MCF 10A (cell line): ENCODE results near the gene NAV3. TPM values are rescaled to one million over a fixed set of nuclear protein-coding genes. Genes with fewer than 3 reads are reported as not detected.

Experiments used
- BruUV-seq: library from RNA; stranded (reverse); fragments of 400-500 nt; replicated peaks from 2 replicates; lab custom pipeline; 2021; lab: Mats Ljungman, UMichigan
- CTCF ChIA-PET: fragments of 300-600 bp; sonication (Branson Sonifier 250); formaldehyde crosslinking; extraction: SDS; loops from one replicate; lab custom pipeline; 2021; ENCODE audit warnings: antibody characterized with exemption, inconsistent platforms; lab: Yijun Ruan, JAX
- POLR2A ChIA-PET: fragments of 300-600, 350-650 bp; sonication (Branson Sonifier 250); formaldehyde crosslinking; extraction: SDS; loops from one replicate; lab custom pipeline; 2020; ENCODE audit warnings: antibody characterized with exemption, inconsistent platforms; lab: Yijun Ruan, JAX
- DNase-seq: peaks from one replicate; pipeline ENCODE4 v3.0.0-alpha.2; 2018; ENCODE audit not compliant: unreplicated experiment
- H3K27ac Mint-ChIP-seq: one replicate; pipeline ENCODE4 v1.8.0; 2022; ENCODE audit warnings: mild to moderate bottlenecking, low read depth, mixed read lengths; ENCODE audit not compliant: unreplicated experiment
- H3K27me3 Mint-ChIP-seq: one replicate; pipeline ENCODE4 v1.8.0; 2022; ENCODE audit warnings: mixed read lengths; ENCODE audit not compliant: insufficient read depth, unreplicated experiment
- H3K36me3 Mint-ChIP-seq: one replicate; pipeline ENCODE4 v1.8.0; 2022; ENCODE audit warnings: mild to moderate bottlenecking, moderate library complexity, mixed read lengths; ENCODE audit not compliant: insufficient read depth, unreplicated experiment
- H3K4me1 Mint-ChIP-seq: one replicate; pipeline ENCODE4 v1.8.0; 2022; ENCODE audit warnings: mixed read lengths; ENCODE audit not compliant: insufficient read depth, unreplicated experiment
- H3K4me3 Mint-ChIP-seq: one replicate; pipeline ENCODE4 v1.8.0; 2022; ENCODE audit warnings: mild to moderate bottlenecking, moderate library complexity, mixed read lengths; ENCODE audit not compliant: unreplicated experiment
- H3K9me3 Mint-ChIP-seq: one replicate; pipeline ENCODE4 v1.8.0; 2022; ENCODE audit warnings: mixed read lengths; ENCODE audit not compliant: unreplicated experiment
- CTCF ChIP-seq: fragments of 200-600 bp; IDR thresholded peaks from one replicate; pipeline ENCODE4 v1.8.0; 2022; ENCODE audit warnings: antibody characterized with exemption, mild to moderate bottlenecking; ENCODE audit not compliant: unreplicated experiment
- intact Hi-C: fragments of 100-400 bp; cut with micrococcal nuclease; formaldehyde crosslinking; loops from 2 replicates; pipeline ENCODE4 v1.14.1; 2022
- total RNA-seq: library from RNA; stranded (reverse); gene quantifications from 2 replicates; pipeline ENCODE4 v1.2.3, GENCODE V29; 2022

The NAV3 gene
- total RNA-seq, 1 experiment from 2014 or later = 7.1 TPM

- ChIA-PET POLR2A (no interaction called here), CTCF (interaction anchor here (0.9 to 1.8 kb wide), 2 partner anchors 82 to 84 kb away, joined by 3 to 4 read pairs; no protein-coding TSS in a partner anchor)
- no peak overlapping the region for H3K27ac Mint-ChIP-seq
- no peaks in the 10 kb centered on the region for H3K27me3 Mint-ChIP-seq
- H3K9me3 Mint-ChIP-seq = no peaks in the 10 kb centered on the region
- DNase-seq = no peak
- H3K4me1 Mint-ChIP-seq = peaks cover 5% of the 10 kb centered on the region
- intact Hi-C loops = no loop called here
- no peaks in the 10 kb centered on the region for H3K36me3 Mint-ChIP-seq
- H3K4me3 Mint-ChIP-seq = no peak overlapping the region
- no peak for TF ChIP-seq CTCF
- no TSS peak for BruUV-seq
Observed at GRCh38 chr12:78035901-78036606, 205.4 kb downstream of the NAV3 start.

- Mint-ChIP-seq H3K4me3 (no peak overlapping the region), H3K9me3 (peaks cover 1% of the 10 kb centered on the region), H3K36me3 (no peaks in the 10 kb centered on the region), H3K27ac (no peak overlapping the region), H3K27me3 (no peaks in the 10 kb centered on the region), H3K4me1 (peaks cover 5% of the 10 kb centered on the region)
- no peak for DNase-seq
- TF ChIP-seq CTCF = no peak
- BruUV-seq = no TSS peak
- intact Hi-C loops = no loop called here
- POLR2A ChIA-PET = no interaction called here
- CTCF ChIA-PET = interaction anchor here (1.8 kb wide), 1 partner anchor 83 kb away, joined by 4 read pairs; no protein-coding TSS in a partner anchor
Observed at GRCh38 chr12:78036874-78037273, 206.2 kb downstream of the NAV3 start.

GRCh38 chr12:78037707-78038106 lies 207.0 kb downstream of the NAV3 start:
- no peak for TF ChIP-seq CTCF
- no TSS peak for BruUV-seq

GRCh38 chr12:78038541-78038940 lies 207.8 kb downstream of the NAV3 start:
- no peak for DNase-seq
- H3K4me3 Mint-ChIP-seq = no peak overlapping the region
- ChIA-PET CTCF (no interaction called here), POLR2A (no interaction called here)
- no peak overlapping the region for H3K27ac Mint-ChIP-seq
- BruUV-seq = no TSS peak
- intact Hi-C loops = no loop called here
- no peaks in the 10 kb centered on the region for H3K27me3 Mint-ChIP-seq
- no peaks in the 10 kb centered on the region for H3K36me3 Mint-ChIP-seq
- peaks cover 5% of the 10 kb centered on the region for H3K9me3 Mint-ChIP-seq
- no peak for TF ChIP-seq CTCF
- peaks cover 5% of the 10 kb centered on the region for H3K4me1 Mint-ChIP-seq

More at GRCh38 chr12:78037707-78038106, 207.0 kb downstream of the NAV3 start:
- ChIA-PET POLR2A (interaction anchor here (0.6 to 0.7 kb wide), 2 partner anchors 18 to 569 kb away, joined by 3 read pairs; no protein-coding TSS in a partner anchor), CTCF (interaction anchor here (1.8 kb wide), 1 partner anchor 82 kb away, joined by 4 read pairs; no protein-coding TSS in a partner anchor)
- Mint-ChIP-seq H3K4me1 (peaks cover 5% of the 10 kb centered on the region), H3K27me3 (no peaks in the 10 kb centered on the region), H3K36me3 (no peaks in the 10 kb centered on the region), H3K9me3 (peaks cover 5% of the 10 kb centered on the region), H3K27ac (no peak overlapping the region), H3K4me3 (no peak overlapping the region)
- intact Hi-C loops = no loop called here
- DNase-seq = no peak
